Trophoblast cell (in vitro differentiated cells and primary cell): ENCODE results near the gene GSE1.

ENCODE experiments used
- DNase-seq, 2 donors: peaks; one replicate each; pipeline ENCODE4 v3.0.0-alpha.2; 2016
- H2AFZ ChIP-seq: 2 replicates; pipeline ENCODE4 v1.6.1; 2013; ENCODE audit warnings: low read length, moderate library complexity, mild to moderate bottlenecking; ENCODE audit not compliant: insufficient read depth, poor library complexity
- H2AK5ac ChIP-seq: 2 replicates; pipeline ENCODE4 v1.6.1; 2013; ENCODE audit warnings: mild to moderate bottlenecking, low read length
- H2BK120ac ChIP-seq: 2 replicates; pipeline ENCODE4 v1.6.1; 2013; ENCODE audit warnings: low read length, mild to moderate bottlenecking, moderate library complexity; ENCODE audit not compliant: insufficient read depth, poor library complexity
- H2BK12ac ChIP-seq: 2 replicates; pipeline ENCODE4 v1.6.1; 2013; ENCODE audit warnings: mild to moderate bottlenecking, low read length, moderate library complexity
- H2BK5ac ChIP-seq: 2 replicates; pipeline ENCODE4 v1.6.1; 2013; ENCODE audit warnings: low read length, low read depth, moderate library complexity, mild to moderate bottlenecking; ENCODE audit not compliant: poor library complexity
- H3K14ac ChIP-seq: 2 replicates; pipeline ENCODE4 v1.6.1; 2013; ENCODE audit warnings: mild to moderate bottlenecking, low read length
- H3K18ac ChIP-seq: 2 replicates; pipeline ENCODE4 v1.6.1; 2013; ENCODE audit warnings: mild to moderate bottlenecking, low read length
- H3K23ac ChIP-seq: 2 replicates; pipeline ENCODE4 v1.6.1; 2013; ENCODE audit warnings: low read length
- H3K27ac ChIP-seq: 2 replicates; pipeline ENCODE4 v1.5.1; 2013; ENCODE audit warnings: low read depth, mild to moderate bottlenecking, inconsistent platforms, low read length, moderate library complexity
- H3K27me3 ChIP-seq: 2 replicates; pipeline ENCODE4 v1.6.1; 2013; ENCODE audit warnings: inconsistent platforms, mild to moderate bottlenecking, low read length, moderate library complexity; ENCODE audit not compliant: insufficient read depth
- H3K36me3 ChIP-seq, 2 experiments: 1 replicate in 1 of 2; 2 replicates in 1 of 2; pipeline ENCODE4 v1.6.1; 2013; ENCODE audit warnings: low read length in 2 of 2, mild to moderate bottlenecking in 2 of 2, moderate library complexity in 1 of 2; ENCODE audit not compliant: insufficient read depth in 2 of 2, control insufficient read depth in 1 of 2
- H3K4ac ChIP-seq: 2 replicates; pipeline ENCODE4 v1.6.1; 2013; ENCODE audit warnings: low read depth, mild to moderate bottlenecking, low read length, moderate library complexity
- H3K4me1 ChIP-seq, 2 experiments: 1 replicate in 1 of 2; 2 replicates in 1 of 2; pipeline ENCODE4 v1.6.1; 2013; ENCODE audit warnings: low read length in 2 of 2, mild to moderate bottlenecking in 2 of 2, moderate library complexity in 1 of 2; ENCODE audit not compliant: insufficient read depth in 2 of 2, control insufficient read depth in 1 of 2
- H3K4me2 ChIP-seq: 2 replicates; pipeline ENCODE4 v1.6.1; 2013; ENCODE audit warnings: inconsistent platforms, mild to moderate bottlenecking, low read length, moderate library complexity
- H3K4me3 ChIP-seq: 2 replicates; pipeline ENCODE4 v1.5.1; 2013; ENCODE audit warnings: mild to moderate bottlenecking, low read depth, low read length, inconsistent platforms
- H3K79me1 ChIP-seq: one replicate; pipeline ENCODE4 v1.6.1; 2013; ENCODE audit warnings: low read length
- H3K79me2 ChIP-seq: 2 replicates; pipeline ENCODE4 v1.6.1; 2013; ENCODE audit warnings: low read length, mild to moderate bottlenecking; ENCODE audit not compliant: control insufficient read depth, insufficient read depth, poor library complexity
- H3K9ac ChIP-seq: 2 replicates; pipeline ENCODE4 v1.6.1; 2013; ENCODE audit warnings: mild to moderate bottlenecking, low read length
- H3K9me3 ChIP-seq: 2 replicates; pipeline ENCODE4 v1.6.1; 2013; ENCODE audit warnings: low read depth, mild to moderate bottlenecking, control low read depth, inconsistent platforms, low read length; ENCODE audit not compliant: insufficient read depth
- H4K12ac ChIP-seq: 2 replicates; pipeline ENCODE4 v1.6.1; 2013; ENCODE audit warnings: low read depth, mild to moderate bottlenecking, low read length, moderate library complexity
- H4K8ac ChIP-seq: 2 replicates; pipeline ENCODE4 v1.6.1; 2013; ENCODE audit warnings: low read depth, mild to moderate bottlenecking, low read length, moderate library complexity
- H4K91ac ChIP-seq: one replicate; pipeline ENCODE4 v1.6.1; 2013; ENCODE audit warnings: low read depth, mild to moderate bottlenecking, low read length, moderate library complexity
- WGBS: extraction: QIAGEN DNeasy Blood & Tissue Kit; methylation state at CpG from one replicate; pipeline ENCODE4 v1.1.7; 2013; ENCODE audit warnings: missing lambda C conversion rate; ENCODE audit not compliant: insufficient read length, insufficient coverage; ENCODE audit errors: extremely low coverage; 5-methylcytosine and 5-hydroxymethylcytosine counted together

Gene GSE1

DNA sequence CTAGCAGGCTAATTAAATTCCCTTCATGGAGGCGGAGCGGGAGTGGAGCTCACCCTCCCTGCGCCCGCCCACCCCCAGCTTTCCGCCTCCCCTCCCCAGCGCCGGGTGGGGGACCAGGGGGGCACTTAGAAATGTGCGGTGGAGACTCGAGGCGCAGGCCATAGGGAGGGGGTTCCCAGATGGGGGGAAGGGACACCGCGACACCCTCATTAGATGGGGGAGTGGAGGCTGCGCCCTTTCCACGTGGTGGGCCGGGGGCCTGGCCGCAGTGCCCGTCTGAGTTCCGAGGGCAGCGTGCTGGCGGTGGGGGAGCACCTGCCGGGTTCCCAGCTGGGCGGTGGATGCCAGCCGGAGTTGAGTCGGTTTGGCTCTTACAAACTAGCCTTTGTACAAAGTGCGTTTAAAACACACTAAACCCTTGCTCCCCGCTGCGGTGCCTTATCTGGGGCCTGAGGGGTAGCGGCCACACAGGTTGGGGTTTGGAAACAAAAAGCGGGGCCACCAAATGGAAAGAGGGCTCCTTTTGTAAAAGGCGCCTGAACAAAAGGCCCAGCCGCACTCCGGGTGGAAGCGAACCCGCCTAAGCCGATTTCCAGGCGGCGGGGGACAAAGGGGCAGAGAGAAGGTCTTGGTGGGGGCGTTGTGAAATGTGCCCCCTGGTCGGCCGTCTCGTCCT lies 1.4 kb downstream of the GSE1 start:
- no peak for DNase-seq
- WGBS = no CpG with 5 or more reads among the region's 41 CpGs

GRCh38 chr16:85615014-85615851 lies 2.1 kb downstream of the GSE1 start:
- peak; percentile 96 to 97 for DNase-seq
- peak overlapping the region; percentile 81 for H2BK120ac ChIP-seq
- H2BK5ac ChIP-seq = peak overlapping the region; percentile 71
- H3K79me1 ChIP-seq = peaks cover 45% of the 10 kb centered on the region
- peaks cover 23% of the 10 kb centered on the region for H3K79me2 ChIP-seq
- peak overlapping the region; percentile 66 for H3K4ac ChIP-seq
- peak overlapping the region; percentile 85 for H3K4me2 ChIP-seq
- H3K9me3 ChIP-seq = no peaks in the 10 kb centered on the region
- H3K18ac ChIP-seq = peak overlapping the region; percentile 57
- WGBS = no CpG with 5 or more reads among the region's 39 CpGs
- peak overlapping the region; percentile 84 for H3K14ac ChIP-seq
- H2BK12ac ChIP-seq = peak overlapping the region; percentile 26
- peak overlapping the region; percentile 87 for H3K27ac ChIP-seq
- peak overlapping the region; percentile 77 for H3K4me3 ChIP-seq
- no peaks in the 10 kb centered on the region for H3K27me3 ChIP-seq
- peaks cover 44 to 48% of the 10 kb centered on the region in 2 experiments for H3K4me1 ChIP-seq
- peak overlapping the region; percentile 93 for H4K91ac ChIP-seq
- no peak overlapping the region for H3K23ac ChIP-seq
- H3K9ac ChIP-seq = peak overlapping the region; percentile 37
- no peak overlapping the region for H4K12ac ChIP-seq
- H3K36me3 ChIP-seq = peaks cover 7 to 8% of the 10 kb centered on the region in 2 experiments
- peak overlapping the region; percentile 83 for H4K8ac ChIP-seq
- no peak overlapping the region for H2AK5ac ChIP-seq
- peak overlapping the region; percentile 18 for H2AFZ ChIP-seq

More for the DNA sequence above, 1.4 kb downstream of the GSE1 start:
- peak overlapping the region; percentile 43 for H3K18ac ChIP-seq
- no peaks in the 10 kb centered on the region for H3K9me3 ChIP-seq
- peak overlapping the region; percentile 93 for H4K91ac ChIP-seq
- peak overlapping the region; percentile 37 for H3K9ac ChIP-seq
- peak overlapping the region; percentile 71 for H2BK5ac ChIP-seq
- peak overlapping the region; percentile 43 for H3K4ac ChIP-seq
- peak overlapping the region; percentile 90 for H2AK5ac ChIP-seq
- peak overlapping the region; percentile 67 for H2BK12ac ChIP-seq
- H3K4me2 ChIP-seq = peak overlapping the region; percentile 85
- peak overlapping the region; percentile 63 for H2AFZ ChIP-seq
- H3K23ac ChIP-seq = no peak overlapping the region
- peaks cover 7 to 8% of the 10 kb centered on the region in 2 experiments for H3K36me3 ChIP-seq
- peak overlapping the region; percentile 65 for H4K12ac ChIP-seq
- peaks cover 47 to 50% of the 10 kb centered on the region in 2 experiments for H3K4me1 ChIP-seq
- peaks cover 45% of the 10 kb centered on the region for H3K79me1 ChIP-seq
- H3K79me2 ChIP-seq = peaks cover 22% of the 10 kb centered on the region
- H2BK120ac ChIP-seq = peak overlapping the region; percentile 81
- peak overlapping the region; percentile 77 for H3K4me3 ChIP-seq
- peak overlapping the region; percentile 87 for H3K27ac ChIP-seq
- peak overlapping the region; percentile 83 for H4K8ac ChIP-seq
- no peaks in the 10 kb centered on the region for H3K27me3 ChIP-seq
- peak overlapping the region; percentile 84 for H3K14ac ChIP-seq

DNA sequence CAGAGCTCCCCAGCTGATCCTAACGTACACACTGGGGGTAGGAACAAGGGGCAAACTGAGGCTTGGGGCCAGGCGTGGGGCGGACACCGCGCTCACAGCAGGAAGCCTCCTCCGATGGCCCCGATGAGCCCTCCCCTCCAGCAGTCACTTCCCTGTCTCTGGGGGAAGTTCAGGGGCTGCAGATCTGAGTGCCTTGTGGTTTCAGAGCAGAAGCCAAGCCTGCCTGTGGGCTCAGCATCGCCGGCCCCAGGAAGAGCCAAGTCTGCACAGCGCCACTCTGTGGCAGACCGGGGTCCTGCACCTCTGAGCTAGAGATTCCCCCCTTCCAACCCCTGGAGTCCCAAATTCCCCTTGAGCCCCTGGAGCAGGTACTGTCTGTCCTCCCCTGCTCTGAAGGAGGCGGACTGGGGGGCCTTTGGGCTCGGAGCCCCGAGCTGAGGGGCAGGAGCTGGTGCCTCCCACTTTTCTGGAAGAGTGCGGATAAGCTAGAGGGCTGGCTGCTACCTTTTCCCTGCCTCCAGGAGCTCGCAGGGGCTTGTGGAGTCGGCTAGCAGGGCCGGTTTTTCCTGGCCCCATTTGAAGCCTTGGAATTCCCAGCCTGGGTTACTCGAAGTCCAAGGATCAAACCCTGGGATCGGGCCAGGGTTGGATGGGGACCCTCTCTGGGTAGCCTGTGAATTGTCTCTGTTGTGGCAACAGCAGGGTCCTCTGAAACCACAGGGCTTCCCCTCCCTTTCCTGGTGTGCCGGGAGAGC lies 2.9 kb downstream of the GSE1 start:
- Histone ChIP-seq H3K36me3 (peaks cover 8 to 12% of the 10 kb centered on the region in 2 experiments), H2AFZ (peak overlapping the region; percentile 18), H3K4me1 (peaks cover 40 to 44% of the 10 kb centered on the region in 2 experiments), H4K91ac (peak overlapping the region; percentile 57), H3K23ac (no peak overlapping the region), H3K27ac (peak overlapping the region; percentile 87), H2BK12ac (peak overlapping the region; percentile 26), H2AK5ac (no peak overlapping the region), H3K4me3 (no peak overlapping the region), H3K9me3 (no peaks in the 10 kb centered on the region), H3K27me3 (no peaks in the 10 kb centered on the region), H3K9ac (peak overlapping the region; percentile 3), H3K14ac (peak overlapping the region; percentile 58), H4K8ac (peak overlapping the region; percentile 63), H4K12ac (no peak overlapping the region), H3K4me2 (peak overlapping the region; percentile 85), H3K79me1 (peaks cover 42% of the 10 kb centered on the region), H3K18ac (peak overlapping the region; percentile 57), H2BK5ac (peak overlapping the region; percentile 66), H2BK120ac (peak overlapping the region; percentile 57), H3K79me2 (peaks cover 29% of the 10 kb centered on the region), H3K4ac (peak overlapping the region; percentile 66)
- no CpG with 5 or more reads among the region's 21 CpGs for WGBS
- DNase-seq = peak; percentile 68 to 79
